T-helper 22 cell (primary cell): ENCODE results near the gene UNC50.
A peak's percentile ranks its signal among the peaks of the same experiment; 100 is the strongest.

ENCODE experiments used
- DNase-seq: peaks from one replicate; pipeline ENCODE4 v3.0.0-alpha.2; 2020; ENCODE audit warnings: low read depth

The UNC50 gene, protein sequence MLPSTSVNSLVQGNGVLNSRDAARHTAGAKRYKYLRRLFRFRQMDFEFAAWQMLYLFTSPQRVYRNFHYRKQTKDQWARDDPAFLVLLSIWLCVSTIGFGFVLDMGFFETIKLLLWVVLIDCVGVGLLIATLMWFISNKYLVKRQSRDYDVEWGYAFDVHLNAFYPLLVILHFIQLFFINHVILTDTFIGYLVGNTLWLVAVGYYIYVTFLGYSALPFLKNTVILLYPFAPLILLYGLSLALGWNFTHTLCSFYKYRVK

DNA sequence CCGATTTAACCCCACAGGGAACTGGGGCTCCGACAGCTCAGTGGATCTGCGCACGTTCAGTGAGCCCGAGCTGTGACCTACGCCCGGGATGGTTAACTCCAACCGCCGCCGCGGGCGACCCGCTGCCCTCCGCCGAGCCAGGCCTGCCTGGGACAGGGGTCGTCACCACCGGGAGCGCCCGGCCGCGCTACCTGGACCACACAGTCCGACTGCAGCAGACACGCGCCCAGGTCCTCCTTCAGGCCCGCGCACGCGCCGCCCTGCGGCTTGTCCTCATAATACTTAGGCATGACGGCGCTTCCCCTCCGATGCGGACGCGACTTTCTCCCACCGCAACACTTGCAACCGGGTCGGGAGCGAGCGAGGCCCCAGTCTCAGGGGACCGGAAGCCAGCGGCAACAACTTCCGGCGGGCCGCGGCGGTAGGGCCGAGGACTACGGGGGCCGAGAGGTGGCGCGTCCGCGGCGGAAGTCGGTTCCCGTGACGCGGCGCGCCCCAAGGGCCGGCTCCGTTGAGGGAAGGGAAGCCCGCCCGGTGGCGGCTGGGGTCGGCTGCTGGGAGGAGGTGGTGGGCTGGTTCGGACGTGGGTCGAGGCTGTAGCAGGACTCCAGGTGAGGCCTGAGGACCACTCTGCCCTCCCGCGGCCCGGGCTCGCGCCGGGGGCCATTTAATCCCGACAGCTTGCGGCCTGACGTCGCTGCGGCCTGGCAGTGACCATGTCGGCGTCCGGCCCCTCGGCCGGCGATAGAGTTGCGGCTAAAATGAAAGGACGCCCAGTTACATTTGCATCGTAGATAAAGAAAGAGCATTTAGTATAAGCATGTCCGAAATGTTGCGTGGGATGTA lies at the start of gene UNC50, which contains the start of gene COA5:
Gene UNC50, plus strand, starts transcription at position 474 of the 846 bp plus-strand sequence. CDS start 1,171 bp downstream, outside the sequence.
Gene COA5, minus strand, starts transcription at position 397 of the 846 bp plus-strand sequence. Its CDS starts 107 bp downstream, at position 290.
- peak; percentile 82 for DNase-seq

DNA sequence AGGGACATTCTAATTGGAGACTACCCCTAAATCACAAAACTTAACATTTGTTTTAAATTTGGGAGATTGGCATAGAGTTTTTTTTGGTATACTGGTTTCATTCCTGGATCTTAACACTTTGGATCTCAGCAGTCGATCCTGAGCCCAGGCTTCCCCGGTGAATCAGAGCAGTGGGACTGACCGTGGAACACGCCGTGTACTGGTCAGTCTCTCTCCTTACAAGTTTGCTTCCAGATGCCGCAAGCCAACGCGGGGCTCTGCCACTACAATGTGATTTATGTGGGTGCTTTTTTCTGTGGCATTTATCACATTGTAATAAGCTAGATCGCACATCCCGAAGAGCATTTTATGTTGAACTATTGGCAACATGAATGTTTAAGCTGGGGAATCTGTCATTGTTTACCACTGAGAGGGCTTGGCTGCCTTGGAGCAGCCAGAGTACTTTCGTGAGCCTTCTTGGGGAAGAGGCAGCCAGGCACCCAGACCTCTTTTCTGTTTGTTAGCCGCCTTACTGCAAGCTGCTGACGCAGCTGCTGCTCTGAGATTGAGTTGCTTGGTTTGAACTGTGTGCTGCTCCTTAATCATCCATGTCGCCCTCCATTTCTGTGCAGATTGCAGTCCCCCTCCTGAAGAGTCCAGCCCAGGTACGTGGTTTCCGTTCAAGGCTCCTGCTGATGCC lies 49.4 kb upstream of the UNC50 start:
- no peak for DNase-seq

DNA sequence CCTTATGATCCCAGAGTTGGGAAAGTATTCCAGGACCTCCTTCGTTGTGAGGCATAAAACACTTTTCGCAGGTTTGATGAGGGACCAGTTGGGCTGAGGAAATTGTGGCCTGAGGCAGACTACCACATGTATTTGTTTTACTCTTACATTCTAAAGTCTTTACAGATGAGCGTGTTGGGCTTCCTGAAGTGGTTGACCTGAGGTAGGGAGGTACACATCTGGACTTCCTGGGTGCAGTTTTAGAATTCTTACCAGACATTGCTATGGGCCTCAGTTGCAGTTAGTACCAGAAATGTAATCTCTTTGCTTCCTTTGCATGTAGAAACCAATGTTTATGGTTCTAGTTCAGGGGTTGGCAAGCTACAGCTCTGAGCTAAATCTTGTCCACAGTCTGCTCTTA lies 48.8 kb upstream of the UNC50 start:
- no peak for DNase-seq

DNA sequence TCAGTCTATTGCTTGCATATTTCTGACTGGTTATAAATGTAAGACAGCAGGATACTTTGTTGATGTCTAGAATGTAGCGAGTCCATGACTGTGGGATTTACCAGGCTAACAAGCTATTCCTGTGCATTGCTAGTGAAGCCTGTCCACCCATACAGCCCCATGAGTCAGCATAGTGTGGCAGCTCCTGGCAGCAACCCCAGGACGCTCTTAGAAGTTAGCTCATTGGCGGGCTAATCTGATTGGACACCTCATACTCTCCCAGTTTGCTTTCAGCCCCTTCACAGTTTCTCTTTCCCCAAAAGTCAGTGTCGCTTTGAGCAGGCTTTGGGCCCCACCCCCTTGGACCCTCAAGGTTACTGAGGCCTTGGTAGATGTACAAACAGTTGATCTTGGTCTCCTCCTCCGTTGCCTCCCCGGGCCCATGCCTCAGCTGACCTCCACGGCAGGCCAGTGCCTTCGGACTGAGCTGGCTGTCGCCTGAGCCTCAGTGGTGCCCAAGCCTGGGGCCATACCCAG lies 48.1 kb upstream of the UNC50 start:
- DNase-seq: no peak

DNA sequence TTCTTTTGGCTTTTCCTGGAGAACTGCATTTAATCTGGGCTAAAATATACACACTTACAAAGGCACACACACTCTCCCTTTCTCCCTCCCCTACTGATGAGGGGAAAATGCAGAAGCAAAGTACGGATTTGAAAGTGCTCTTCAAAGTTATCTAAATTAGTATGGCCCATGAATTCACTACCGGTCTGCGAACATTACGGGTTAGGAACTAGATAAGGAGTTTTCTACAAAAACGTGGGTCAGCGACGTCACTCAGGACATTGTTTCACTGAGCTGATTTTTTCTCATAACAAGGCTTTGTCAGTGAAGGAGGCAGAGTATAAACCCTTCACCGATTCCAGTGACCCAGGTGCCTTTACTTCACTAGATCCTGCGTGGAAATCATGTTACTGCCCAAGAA lies 47.4 kb upstream of the UNC50 start:
- DNase-seq: no peak

DNA sequence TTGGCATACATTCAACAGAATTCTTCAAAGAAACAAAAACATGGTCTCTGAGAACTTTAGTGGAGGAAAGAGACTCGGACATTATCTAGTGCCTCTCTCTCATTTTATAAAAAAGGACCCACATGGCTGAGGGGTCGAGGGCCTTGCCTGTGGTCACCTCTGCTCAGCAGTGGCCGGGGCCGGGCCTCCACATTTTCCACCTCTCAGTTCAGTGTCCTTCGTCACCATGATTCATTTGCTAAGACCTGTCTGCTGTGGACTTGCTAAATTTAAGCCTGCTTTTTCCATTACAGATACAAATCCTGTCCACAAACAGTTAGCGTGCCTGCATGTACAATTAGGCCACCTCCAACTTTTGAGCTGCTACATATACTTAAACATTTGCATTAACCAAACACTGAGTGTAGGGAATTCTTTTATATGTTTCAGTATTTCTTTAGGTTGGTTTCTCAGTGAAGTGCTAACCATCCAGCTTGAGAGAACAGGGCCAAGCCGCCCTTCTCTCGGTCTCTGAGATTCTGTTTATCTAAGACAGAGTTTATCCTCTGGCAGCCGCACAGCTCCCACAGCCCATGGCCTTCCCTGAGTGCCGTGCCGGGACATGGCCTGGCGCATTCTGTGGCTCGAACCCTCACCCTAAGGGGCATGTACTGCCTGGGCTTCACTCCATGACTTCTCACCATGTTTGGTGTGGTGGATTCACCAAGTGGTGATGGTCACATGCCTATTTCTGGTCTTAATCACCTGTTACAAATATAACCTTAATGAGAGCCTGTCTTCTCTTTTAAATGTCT lies 46.3 kb upstream of the UNC50 start:
- DNase-seq: no peak

DNA sequence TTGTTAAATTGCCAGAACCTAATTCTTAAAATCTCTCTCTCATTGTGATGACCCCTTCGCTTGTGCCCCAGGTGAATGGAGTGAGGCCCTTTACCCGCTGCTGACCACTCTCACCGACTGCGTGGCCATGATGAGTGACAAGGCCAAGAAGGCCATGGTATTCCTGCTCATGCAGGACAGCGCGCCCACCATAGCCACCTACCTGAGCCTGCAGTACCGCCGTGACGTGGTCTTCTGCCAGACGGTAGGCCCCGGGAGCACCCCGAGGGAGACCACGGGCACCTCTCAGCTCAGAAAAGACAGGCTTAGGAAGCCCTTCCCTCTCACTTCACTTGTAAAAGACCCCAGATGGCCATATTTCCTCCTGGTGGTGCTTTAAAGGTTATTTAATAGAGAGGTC lies 45.0 kb upstream of the UNC50 start:
- DNase-seq: no peak

DNA sequence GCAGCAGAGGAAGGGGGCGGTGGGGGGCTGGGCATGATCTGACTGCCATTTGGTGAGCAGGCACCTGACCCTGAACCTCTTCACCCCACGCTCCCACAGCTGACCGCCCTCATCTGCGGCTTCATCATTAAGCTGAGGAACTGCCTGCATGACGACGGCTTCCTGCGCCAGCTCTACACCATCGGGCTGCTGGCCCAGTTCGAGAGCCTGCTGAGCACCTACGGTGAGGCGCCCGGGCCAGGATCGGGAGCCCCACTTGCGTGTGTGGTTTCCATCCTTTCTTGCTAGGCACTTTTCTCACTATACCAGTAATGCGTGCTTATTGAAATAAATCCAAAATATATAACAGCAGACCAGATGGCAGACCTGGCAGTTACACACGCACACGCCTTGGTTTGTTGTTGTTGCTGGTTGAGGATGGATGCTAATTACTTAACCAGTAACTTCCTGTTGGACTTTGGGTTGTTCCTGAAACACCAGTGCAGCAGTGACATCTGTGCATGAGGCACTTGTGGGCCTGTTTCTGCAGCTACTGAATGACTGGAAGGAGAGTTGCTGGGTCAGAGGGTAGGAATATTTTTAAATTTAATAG lies 43.8 kb upstream of the UNC50 start:
- DNase-seq: no peak

DNA sequence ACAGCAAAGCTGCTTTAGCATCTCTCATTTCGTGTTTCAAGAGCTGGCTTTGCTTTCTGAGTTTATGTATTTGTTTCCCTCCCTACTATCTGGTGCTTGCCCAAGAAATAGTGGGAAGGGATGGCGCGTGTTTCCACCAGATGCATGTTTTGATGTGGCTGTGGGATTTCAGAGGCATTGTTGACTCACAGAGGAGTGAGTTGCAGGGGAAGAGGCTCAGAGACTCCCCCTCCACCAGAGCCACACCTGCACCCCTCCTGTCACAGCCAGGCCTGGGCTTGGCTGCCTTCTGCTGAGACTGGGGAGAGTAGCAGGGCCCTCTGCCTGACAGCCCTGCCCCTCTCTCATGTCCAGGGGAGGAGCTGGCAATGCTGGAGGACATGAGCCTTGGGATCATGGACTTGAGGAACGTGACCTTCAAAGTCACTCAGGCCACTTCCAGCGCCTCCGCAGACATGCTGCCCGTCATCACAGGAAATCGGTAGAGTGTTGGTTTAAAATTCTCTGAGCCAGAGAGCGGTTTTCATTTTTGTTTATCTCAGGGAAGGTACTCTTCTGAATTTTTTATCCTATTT lies 43.0 kb upstream of the UNC50 start:
- no peak for DNase-seq

DNA sequence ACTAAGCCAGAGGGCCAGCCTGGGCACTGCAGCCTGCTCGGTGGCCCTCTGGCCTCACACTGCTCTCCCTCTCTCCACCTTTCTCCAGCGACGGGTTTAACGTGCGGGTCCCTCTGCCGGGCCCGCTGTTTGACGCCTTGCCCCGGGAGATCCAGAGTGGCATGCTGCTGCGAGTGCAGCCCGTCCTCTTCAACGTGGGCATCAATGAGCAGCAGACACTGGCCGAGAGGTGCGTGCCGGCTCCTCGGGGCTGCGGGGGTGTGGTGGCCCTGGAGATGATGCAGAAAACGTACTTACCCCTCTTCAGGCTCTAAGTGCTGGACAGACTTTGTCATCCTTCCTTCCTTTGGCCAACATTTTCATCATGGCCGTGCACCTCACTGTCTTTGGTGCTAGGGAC lies 42.4 kb upstream of the UNC50 start:
- no peak for DNase-seq

DNA sequence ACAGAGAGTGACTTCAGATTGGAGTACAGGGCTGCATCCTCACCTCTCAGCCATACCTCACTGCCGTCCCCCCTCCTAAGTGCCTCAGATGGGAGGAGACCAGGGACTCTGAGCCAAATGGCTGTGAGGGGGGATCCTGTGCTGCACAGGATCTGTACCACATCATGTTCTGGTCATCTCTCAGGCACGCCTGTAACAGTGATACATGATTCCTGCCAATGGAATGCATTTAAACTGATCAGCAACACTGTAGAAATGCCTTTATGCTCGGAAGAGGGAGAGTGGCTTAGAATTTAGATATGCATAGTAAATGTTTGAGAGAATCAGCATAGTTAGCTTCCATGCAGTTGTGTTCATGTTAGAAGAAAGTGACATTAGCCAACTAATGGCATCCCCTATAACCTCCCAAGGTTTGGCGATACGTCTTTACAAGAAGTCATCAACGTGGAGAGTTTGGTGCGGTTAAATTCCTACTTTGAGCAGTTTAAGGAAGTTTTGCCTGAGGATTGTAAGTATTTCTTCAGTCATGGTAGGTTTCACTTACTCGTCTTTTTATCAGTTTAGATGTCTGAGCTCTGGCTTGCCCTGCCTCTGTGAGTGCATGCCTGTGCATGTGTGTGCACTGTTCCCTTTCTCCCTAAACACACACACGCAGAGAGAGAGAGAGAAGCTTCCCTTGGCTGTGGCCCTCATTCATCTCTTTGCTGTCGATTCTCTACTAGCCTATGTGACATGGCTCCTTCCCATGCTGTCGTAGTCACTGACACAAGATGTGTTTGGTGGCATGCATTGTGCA lies 40.0 kb upstream of the UNC50 start:
- no peak for DNase-seq

DNA sequence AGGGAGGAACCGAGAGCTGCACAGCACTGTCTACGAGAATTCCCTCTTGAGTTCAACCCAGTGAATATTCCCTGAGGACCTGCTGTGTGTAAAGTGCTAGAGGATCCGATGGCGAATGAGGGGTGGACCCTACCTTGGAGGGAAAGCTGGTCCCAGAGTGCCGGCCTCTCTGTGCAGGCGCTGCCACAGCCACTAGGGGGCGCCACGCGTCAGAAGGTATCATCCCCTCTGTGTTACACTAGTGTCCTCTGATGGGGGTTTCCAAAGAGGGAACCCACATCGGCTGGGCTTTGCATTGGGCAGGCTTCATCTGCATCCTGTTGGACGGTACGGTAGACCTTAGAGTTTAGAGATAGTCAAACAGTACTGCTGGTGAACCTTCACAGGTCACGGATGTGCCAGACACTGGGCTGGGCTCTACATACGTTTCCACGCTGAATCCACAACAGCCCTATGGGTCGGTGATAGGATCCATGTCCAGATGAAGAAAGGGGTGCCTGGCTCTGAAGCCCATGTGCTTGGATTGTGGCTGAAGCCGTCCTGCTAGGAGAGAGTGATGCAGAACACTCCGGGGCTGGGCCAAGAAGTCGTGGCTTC lies 39.1 kb upstream of the UNC50 start:
- DNase-seq: peak; percentile 12

DNA sequence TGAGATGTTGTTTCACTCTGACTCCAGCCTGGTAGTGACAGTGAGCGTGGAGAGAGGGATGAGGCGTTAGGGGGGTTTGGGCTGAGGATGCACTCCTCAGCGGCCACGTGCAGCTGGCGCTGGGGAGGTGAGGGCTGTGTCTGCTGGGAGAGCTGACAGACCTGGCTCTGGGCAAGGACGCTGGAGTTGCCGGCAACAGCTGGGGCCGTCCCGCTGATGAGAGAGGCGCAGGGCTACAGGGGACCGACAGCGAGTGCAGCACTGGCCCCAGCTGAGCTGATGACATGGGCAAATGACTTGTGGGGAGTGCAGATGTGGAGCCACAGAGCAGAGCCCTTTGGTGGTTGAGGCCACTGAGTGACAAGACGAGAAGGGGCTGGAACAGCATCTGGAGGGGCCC lies 38.5 kb upstream of the UNC50 start:
- DNase-seq: no peak

DNA sequence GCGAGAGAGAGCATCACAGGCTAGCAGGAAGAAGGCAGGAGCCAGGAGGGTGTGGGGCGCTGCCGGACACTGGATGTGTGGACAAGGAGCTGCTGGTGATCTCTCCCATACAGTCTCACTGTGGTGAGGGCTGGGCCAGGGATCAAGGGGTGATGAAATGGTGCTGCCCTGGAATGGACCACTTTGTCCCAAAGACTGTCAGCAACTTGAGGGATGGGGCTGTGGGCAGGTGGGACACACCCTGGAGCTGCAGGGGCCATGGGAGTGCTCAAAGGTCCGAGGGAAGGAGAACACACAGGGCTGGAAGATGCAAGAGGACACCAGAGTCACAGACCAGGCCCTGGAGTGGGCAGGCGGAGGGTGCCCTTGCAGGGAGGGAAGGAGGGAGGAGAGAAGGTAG lies 38.0 kb upstream of the UNC50 start:
- DNase-seq: no peak

DNA sequence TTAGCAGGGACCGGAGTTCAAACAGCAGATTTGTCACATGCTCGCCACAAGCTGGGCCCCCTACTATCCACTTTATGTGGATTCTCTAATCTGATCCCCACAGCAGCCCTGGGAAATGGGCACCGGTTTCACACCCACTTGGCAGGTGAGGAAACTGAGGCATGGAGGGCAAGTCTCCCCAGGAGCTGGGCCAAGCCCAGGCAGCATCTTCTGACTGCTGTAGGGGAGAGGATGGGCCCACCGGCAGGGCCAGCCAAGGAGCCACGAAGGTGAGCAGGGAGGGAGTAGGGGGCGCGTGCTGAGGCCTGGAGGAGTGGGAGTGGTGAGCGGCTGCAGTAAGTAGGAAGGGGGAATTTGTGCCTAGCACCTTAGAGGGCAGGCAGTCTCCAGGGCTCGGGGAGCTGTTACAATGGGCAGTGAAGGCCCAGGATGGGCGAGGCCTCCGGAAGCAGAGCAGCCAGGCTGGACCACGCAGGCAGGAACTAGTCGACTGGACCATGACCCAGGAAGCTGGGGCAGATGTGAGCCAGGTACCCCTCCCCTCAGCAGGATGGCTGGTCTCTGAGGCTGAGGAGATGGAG lies 37.2 kb upstream of the UNC50 start:
- no peak for DNase-seq

DNA sequence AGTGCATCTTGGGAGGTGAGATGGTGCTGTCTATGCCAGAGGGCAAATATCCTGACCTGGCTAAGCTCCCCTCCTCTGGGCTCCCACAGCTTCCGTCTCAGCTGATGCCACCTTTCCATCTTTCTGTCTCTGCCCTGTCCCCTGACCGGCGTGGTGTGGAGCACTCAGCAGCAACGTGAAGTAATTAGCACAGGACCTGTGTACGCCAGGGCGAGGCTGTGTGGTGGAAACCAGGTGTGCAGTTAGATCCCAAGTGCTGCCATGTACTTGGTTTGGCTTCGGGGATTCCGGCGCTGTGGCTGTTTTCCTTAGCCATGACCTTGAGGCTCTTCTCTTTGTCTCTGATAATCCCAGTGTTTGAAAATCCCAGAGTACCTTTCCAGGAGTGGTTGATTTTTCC lies 36.6 kb upstream of the UNC50 start:
- no peak for DNase-seq

DNA sequence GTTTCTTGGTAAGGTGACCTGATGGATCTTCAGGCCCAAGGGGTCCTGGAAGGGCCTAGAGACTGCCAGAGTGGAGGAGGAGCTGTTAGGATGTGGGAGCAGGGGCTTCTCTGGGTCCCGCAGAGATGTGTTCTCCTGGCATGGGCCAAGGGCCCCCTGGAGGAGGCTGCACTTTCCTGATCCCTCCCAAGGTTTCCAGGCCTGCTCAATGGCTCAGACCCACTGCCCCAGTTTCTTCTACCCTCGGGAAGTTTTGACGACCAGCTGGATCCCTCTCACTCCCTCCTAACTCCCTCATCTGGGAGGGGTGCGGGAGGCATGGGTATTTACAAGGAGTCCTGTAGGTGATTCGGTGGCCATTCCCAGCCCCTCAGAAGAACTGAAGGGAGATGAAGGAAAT lies 36.2 kb upstream of the UNC50 start:
- no peak for DNase-seq

DNA sequence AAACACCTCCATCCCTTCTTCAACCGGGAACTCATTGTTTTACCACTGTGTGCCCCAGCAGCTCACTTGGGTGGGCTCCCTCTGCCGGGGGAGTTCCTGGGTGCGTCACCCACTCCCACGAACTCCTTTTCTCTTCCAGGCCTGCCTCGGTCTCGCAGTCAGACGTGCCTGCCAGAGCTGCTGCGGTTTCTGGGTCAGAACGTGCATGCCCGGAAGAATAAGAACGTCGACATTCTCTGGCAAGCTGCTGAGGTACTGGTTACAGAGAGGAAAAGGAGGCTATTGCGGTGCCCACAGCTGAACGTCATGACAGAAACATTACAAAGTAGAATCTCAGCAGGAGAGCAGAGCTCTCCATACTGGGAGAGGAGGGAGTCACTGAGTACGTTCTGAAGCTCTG lies 35.7 kb upstream of the UNC50 start:
- DNase-seq: no peak

DNA sequence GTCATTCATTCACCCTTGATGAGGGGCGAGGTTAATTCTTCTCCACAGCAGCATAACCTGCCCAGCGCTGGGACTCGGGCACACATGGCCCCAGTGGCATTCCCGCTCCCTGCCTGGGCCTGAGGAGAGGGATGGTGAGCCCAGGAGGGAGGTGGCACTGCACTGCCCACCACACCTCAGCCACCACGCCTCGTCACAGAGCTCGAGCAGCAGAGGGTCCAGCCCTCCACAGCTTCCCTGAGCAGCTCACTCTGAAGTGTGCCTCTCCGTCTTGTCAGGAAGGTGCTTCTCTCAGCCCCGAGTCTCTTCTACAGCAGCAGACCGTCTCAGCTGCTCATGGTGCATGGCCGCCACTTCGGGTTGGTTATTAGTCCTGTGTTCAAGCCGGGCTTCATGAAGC lies 35.0 kb upstream of the UNC50 start:
- no peak for DNase-seq
